Measurements from ENCODE around the gene ATP1A3. TPM values are rescaled to one million over a fixed set of nuclear protein-coding genes. Genes with fewer than 3 reads are reported as not detected.

The ATP1A3 gene
- polyA plus RNA-seq, 2 donors = 0.12 TPM

GRCh38 chr19:41968751-41969595 is 25.1 kb downstream of the ATP1A3 start:
- H3K27ac ChIP-seq (ENCODE audit: low read depth in 2 of 2, low read length in 1 of 2) = no peak overlapping the region
- WGBS, 2 donors = 78 to 81% methylated on average over 28 of the region's 28 CpGs
- no peaks in the 10 kb centered on the region for H3K27me3 ChIP-seq (ENCODE audit: control insufficient read depth in 1 of 2, insufficient read depth in 2 of 2, low read length in 2 of 2)
- no peaks in the 10 kb centered on the region for H3K4me1 ChIP-seq (ENCODE audit: control insufficient read depth in 2 of 2, insufficient read depth in 2 of 2, low read length in 1 of 2)
- H3K4me3 ChIP-seq (ENCODE audit: low read depth in 1 of 2, low read length in 2 of 2) = no peak overlapping the region
- H3K36me3 ChIP-seq (ENCODE audit: control insufficient read depth in 2 of 2, insufficient read depth in 2 of 2, low read length in 1 of 2) = no peaks in the 10 kb centered on the region
- no peaks in the 10 kb centered on the region for H3K9me3 ChIP-seq (ENCODE audit: control insufficient read depth in 2 of 2, insufficient read depth in 1 of 2, low read depth in 1 of 2, low read length in 1 of 2)

GRCh38 chr19:41967054-41967783 is 26.8 kb downstream of the ATP1A3 start:
- no peaks in the 10 kb centered on the region for H3K4me1 ChIP-seq (ENCODE audit: control insufficient read depth in 2 of 2, insufficient read depth in 2 of 2, low read length in 1 of 2)
- no peak overlapping the region for H3K27ac ChIP-seq (ENCODE audit: low read depth in 2 of 2, low read length in 1 of 2)
- H3K36me3 ChIP-seq (ENCODE audit: control insufficient read depth in 2 of 2, insufficient read depth in 2 of 2, low read length in 1 of 2) = no peaks in the 10 kb centered on the region
- no peaks in the 10 kb centered on the region for H3K27me3 ChIP-seq (ENCODE audit: control insufficient read depth in 1 of 2, insufficient read depth in 2 of 2, low read length in 2 of 2)
- 71 to 77% methylated on average over 25 to 26 of the region's 26 CpGs for WGBS, 2 donors
- no peak overlapping the region for H3K4me3 ChIP-seq (ENCODE audit: low read depth in 1 of 2, low read length in 2 of 2)
- H3K9me3 ChIP-seq (ENCODE audit: control insufficient read depth in 2 of 2, insufficient read depth in 1 of 2, low read depth in 1 of 2, low read length in 1 of 2) = no peaks in the 10 kb centered on the region

- H3K36me3 ChIP-seq (ENCODE audit: control insufficient read depth in 2 of 2, insufficient read depth in 2 of 2, low read length in 1 of 2) = no peaks in the 10 kb centered on the region
- no peak overlapping the region for H3K4me3 ChIP-seq (ENCODE audit: low read depth in 1 of 2, low read length in 2 of 2)
- H3K27me3 ChIP-seq (ENCODE audit: control insufficient read depth in 1 of 2, insufficient read depth in 2 of 2, low read length in 2 of 2) = no peaks in the 10 kb centered on the region
- no peaks in the 10 kb centered on the region for H3K4me1 ChIP-seq (ENCODE audit: control insufficient read depth in 2 of 2, insufficient read depth in 2 of 2, low read length in 1 of 2)
- no peak overlapping the region for H3K27ac ChIP-seq (ENCODE audit: low read depth in 2 of 2, low read length in 1 of 2)
- WGBS, 2 donors = 51 to 68% methylated on average over 5 of the region's 5 CpGs
- H3K9me3 ChIP-seq (ENCODE audit: control insufficient read depth in 2 of 2, insufficient read depth in 1 of 2, low read depth in 1 of 2, low read length in 1 of 2) = no peaks in the 10 kb centered on the region
Measured at GRCh38 chr19:41965106-41965505, 28.9 kb downstream of the ATP1A3 start.

- WGBS, 2 donors = 96% methylated on average over 5 of the region's 5 CpGs
- Histone ChIP-seq H3K4me1 (ENCODE audit: control insufficient read depth in 2 of 2, insufficient read depth in 2 of 2, low read length in 1 of 2) (peaks cover 0 to 6% of the 10 kb centered on the region in 2 donors), H3K27ac (ENCODE audit: low read depth in 2 of 2, low read length in 1 of 2) (no peak overlapping the region), H3K27me3 (ENCODE audit: control insufficient read depth in 1 of 2, insufficient read depth in 2 of 2, low read length in 2 of 2) (no peaks in the 10 kb centered on the region), H3K4me3 (ENCODE audit: low read depth in 1 of 2, low read length in 2 of 2) (no peak overlapping the region), H3K9me3 (ENCODE audit: control insufficient read depth in 2 of 2, insufficient read depth in 1 of 2, low read depth in 1 of 2, low read length in 1 of 2) (no peaks in the 10 kb centered on the region), H3K36me3 (ENCODE audit: control insufficient read depth in 2 of 2, insufficient read depth in 2 of 2, low read length in 1 of 2) (peaks cover 0 to 8% of the 10 kb centered on the region in 2 donors)
Measured at GRCh38 chr19:41960973-41961372, 33.1 kb downstream of the ATP1A3 start.

- Histone ChIP-seq H3K36me3 (ENCODE audit: control insufficient read depth in 2 of 2, insufficient read depth in 2 of 2, low read length in 1 of 2) (peaks cover 0 to 11% of the 10 kb centered on the region in 2 donors), H3K4me1 (ENCODE audit: control insufficient read depth in 2 of 2, insufficient read depth in 2 of 2, low read length in 1 of 2) (peaks cover 0 to 6% of the 10 kb centered on the region in 2 donors), H3K27me3 (ENCODE audit: control insufficient read depth in 1 of 2, insufficient read depth in 2 of 2, low read length in 2 of 2) (no peaks in the 10 kb centered on the region), H3K4me3 (ENCODE audit: low read depth in 1 of 2, low read length in 2 of 2) (peak within 1 kb of the TSS; percentile 74 to 79), H3K27ac (ENCODE audit: low read depth in 2 of 2, low read length in 1 of 2) (peak within 1 kb of the TSS; percentile 84 to 91), H3K9me3 (ENCODE audit: control insufficient read depth in 2 of 2, insufficient read depth in 1 of 2, low read depth in 1 of 2, low read length in 1 of 2) (no peaks in the 10 kb centered on the region)
- 5% methylated on average over 42 to 46 of the region's 46 CpGs for WGBS, 2 donors
Measured at GRCh38 chr19:41959056-41960053, 34.7 kb downstream of the ATP1A3 start, which contains the start of gene RABAC1. Gene RABAC1, minus strand, starts transcription at chr19:41959321. Its CDS starts 29 bp downstream, at chr19:41959292.

DNA sequence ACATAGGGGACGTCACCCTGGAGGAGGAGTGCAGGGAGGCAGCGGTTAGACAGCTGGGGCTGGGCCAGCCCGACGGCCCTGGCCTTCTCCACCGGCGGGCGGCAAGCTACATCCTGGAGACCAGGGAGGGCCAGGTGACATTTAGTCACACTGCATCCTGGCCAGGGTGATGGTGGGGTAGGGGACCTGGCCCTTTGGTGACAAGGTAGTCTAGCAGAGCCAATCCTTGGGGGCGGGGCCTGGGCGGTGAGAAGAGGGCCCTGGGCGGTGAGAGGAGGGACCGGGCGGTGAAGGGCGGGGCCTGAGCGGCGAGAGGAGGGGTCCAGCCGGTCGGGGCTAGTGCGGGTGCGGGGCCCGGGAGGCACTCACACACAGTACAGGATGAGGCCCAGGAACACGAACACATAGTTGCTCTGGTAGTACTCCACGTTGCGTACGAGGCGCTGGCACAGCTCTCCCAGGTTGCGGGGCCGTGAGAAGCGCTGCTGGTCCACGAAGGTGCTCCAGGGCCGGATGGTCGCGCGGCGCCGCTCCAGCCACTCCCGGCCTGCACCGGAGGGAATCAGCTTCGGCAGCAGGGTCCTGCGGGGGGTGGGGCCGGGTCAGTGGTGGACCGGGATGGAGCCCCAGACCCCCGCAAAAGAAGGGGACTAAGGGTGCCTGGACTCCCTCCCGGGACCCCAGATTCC is 35.5 kb downstream of the ATP1A3 start:
- WGBS, 2 donors = 1% methylated on average over 39 to 43 of the region's 43 CpGs
- H3K36me3 ChIP-seq (ENCODE audit: control insufficient read depth in 2 of 2, insufficient read depth in 2 of 2, low read length in 1 of 2) = peaks cover 0 to 11% of the 10 kb centered on the region in 2 donors
- peak overlapping the region; percentile 74 to 79 for H3K4me3 ChIP-seq (ENCODE audit: low read depth in 1 of 2, low read length in 2 of 2)
- H3K27me3 ChIP-seq (ENCODE audit: control insufficient read depth in 1 of 2, insufficient read depth in 2 of 2, low read length in 2 of 2) = no peaks in the 10 kb centered on the region
- H3K4me1 ChIP-seq (ENCODE audit: control insufficient read depth in 2 of 2, insufficient read depth in 2 of 2, low read length in 1 of 2) = peaks cover 0 to 6% of the 10 kb centered on the region in 2 donors
- no peaks in the 10 kb centered on the region for H3K9me3 ChIP-seq (ENCODE audit: control insufficient read depth in 2 of 2, insufficient read depth in 1 of 2, low read depth in 1 of 2, low read length in 1 of 2)
- H3K27ac ChIP-seq (ENCODE audit: low read depth in 2 of 2, low read length in 1 of 2) = peak overlapping the region; percentile 84 to 91

DNA sequence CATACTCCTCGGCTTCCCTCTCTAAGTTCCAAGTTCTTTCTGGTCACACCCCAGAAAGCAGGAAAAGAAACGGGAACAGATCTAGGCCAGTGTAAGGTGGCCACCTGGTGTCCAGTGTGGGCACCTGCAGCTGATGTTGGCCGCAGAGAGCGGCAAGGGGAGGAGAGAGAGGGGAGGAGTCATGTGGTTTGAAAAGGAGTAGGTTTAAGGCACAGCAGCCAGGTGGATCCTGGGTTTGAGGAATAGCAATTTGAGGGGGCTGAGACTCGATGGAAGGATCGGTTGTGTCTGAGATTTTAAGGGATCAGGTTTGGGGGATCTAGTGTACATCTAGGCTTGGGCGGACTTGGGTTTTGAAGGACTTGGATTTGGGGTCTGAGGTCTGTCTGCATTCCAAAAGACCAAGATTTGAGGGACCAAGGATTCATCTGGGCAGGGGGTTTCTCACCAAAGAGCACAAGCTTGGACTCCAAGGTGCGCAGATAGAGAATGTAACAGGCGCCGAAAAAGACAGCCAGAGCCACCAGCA is 36.1 kb downstream of the ATP1A3 start:
- WGBS, 2 donors = 15% methylated on average over 10 of the region's 10 CpGs
- H3K9me3 ChIP-seq (ENCODE audit: control insufficient read depth in 2 of 2, insufficient read depth in 1 of 2, low read depth in 1 of 2, low read length in 1 of 2) = no peaks in the 10 kb centered on the region
- H3K36me3 ChIP-seq (ENCODE audit: control insufficient read depth in 2 of 2, insufficient read depth in 2 of 2, low read length in 1 of 2) = peaks cover 0 to 11% of the 10 kb centered on the region in 2 donors
- H3K27ac ChIP-seq (ENCODE audit: low read depth in 2 of 2, low read length in 1 of 2) = peak overlapping the region; percentile 84 to 91
- no peaks in the 10 kb centered on the region for H3K27me3 ChIP-seq (ENCODE audit: control insufficient read depth in 1 of 2, insufficient read depth in 2 of 2, low read length in 2 of 2)
- peak overlapping the region; percentile 74 to 79 for H3K4me3 ChIP-seq (ENCODE audit: low read depth in 1 of 2, low read length in 2 of 2)
- H3K4me1 ChIP-seq (ENCODE audit: control insufficient read depth in 2 of 2, insufficient read depth in 2 of 2, low read length in 1 of 2) = peaks cover 0 to 6% of the 10 kb centered on the region in 2 donors

- Histone ChIP-seq H3K4me1 (ENCODE audit: control insufficient read depth in 2 of 2, insufficient read depth in 2 of 2, low read length in 1 of 2) (peaks cover 0 to 6% of the 10 kb centered on the region in 2 donors), H3K9me3 (ENCODE audit: control insufficient read depth in 2 of 2, insufficient read depth in 1 of 2, low read depth in 1 of 2, low read length in 1 of 2) (no peaks in the 10 kb centered on the region), H3K27ac (ENCODE audit: low read depth in 2 of 2, low read length in 1 of 2) (peak overlapping the region; percentile 84 to 91), H3K36me3 (ENCODE audit: control insufficient read depth in 2 of 2, insufficient read depth in 2 of 2, low read length in 1 of 2) (peaks cover 0 to 11% of the 10 kb centered on the region in 2 donors), H3K27me3 (ENCODE audit: control insufficient read depth in 1 of 2, insufficient read depth in 2 of 2, low read length in 2 of 2) (no peaks in the 10 kb centered on the region), H3K4me3 (ENCODE audit: low read depth in 1 of 2, low read length in 2 of 2) (no peak overlapping the region)
- WGBS, 2 donors = 80 to 85% methylated on average over 11 of the region's 11 CpGs
Measured at GRCh38 chr19:41957161-41957837, 36.7 kb downstream of the ATP1A3 start.

All from esophagus (tissue), 2 donors.